Prostate gland (tissue), 2 donors: Measurements from ENCODE around the gene KLK8. TPM values are rescaled to one million over a fixed set of nuclear protein-coding genes. Genes with fewer than 3 reads are reported as not detected.

Experiments
- DNase-seq: peaks from one replicate; pipeline ENCODE4 v3.0.0-alpha.2; 2019; ENCODE audit warnings: low spot score
- H3K27ac ChIP-seq, 2 donors: fragments of 200-600 bp; sonication (generic); 2 replicates each; pipeline ENCODE4 v1.5.1; 2017 to 2019
- H3K27me3 ChIP-seq: fragments of 200-600 bp; sonication (generic); replicated peaks from 2 replicates; pipeline ENCODE4 v1.5.1; 2019; ENCODE audit not compliant: insufficient read depth
- H3K36me3 ChIP-seq, 2 donors: fragments of 200-600 bp; sonication (generic); 1 replicate in 1 of 2; 2 replicates in 1 of 2; pipeline versions ENCODE4 v1.5.1 to v1.8.1; 2017 to 2019
- H3K4me1 ChIP-seq: fragments of 200-600 bp; sonication (generic); replicated peaks from 2 replicates; pipeline ENCODE4 v1.5.1; 2019
- H3K4me3 ChIP-seq, 2 donors: fragments of 200-600 bp; sonication (generic); 2 replicates each; pipeline ENCODE4 v1.5.1; 2017 to 2019
- H3K9me3 ChIP-seq: fragments of 200-600 bp; sonication (generic); 2 replicates; pipeline ENCODE4 v1.5.1; 2017
- POLR2A ChIP-seq: fragments of 450-650 bp; IDR thresholded peaks from one replicate; pipeline ENCODE4 v1.6.1; 2016; ENCODE audit warnings: antibody characterized with exemption, mild to moderate bottlenecking
- POLR2AphosphoS5 ChIP-seq: sonication (generic); formaldehyde crosslinking; IDR thresholded peaks from one replicate; pipeline ENCODE4 v1.6.1; 2017; ENCODE audit warnings: antibody characterized with exemption
- WGBS: methylation state at CpG from one replicate; pipeline ENCODE4 v1.1.5; 2018; 5-methylcytosine and 5-hydroxymethylcytosine counted together
- intact Hi-C: fragments of 100-400 bp; cut with DNase I; formaldehyde crosslinking; loops from one replicate; pipeline ENCODE4 v1.14.2; 2022
- total RNA-seq, 2 donors: library from RNA; depleted of rRNA; stranded (reverse); fragments of >200 nt; gene quantifications; one replicate each; pipeline ENCODE4 v1.1.0, GENCODE V29; 2016
- TF ChIP-seq, protein P1 (sequence below), 4 experiments: fragments of 200-600 bp in 2 of 4; fragments of 450-650 bp in 2 of 4; sonication (generic) in 2 of 4; IDR thresholded peaks; 1 replicate in 3 of 4; 2 replicates in 1 of 4; pipeline ENCODE4 v1.5.1; 2016 to 2019; ENCODE audit warnings: antibody characterized with exemption in 4 of 4, mild to moderate bottlenecking in 2 of 4, moderate library complexity in 2 of 4

Gene KLK8
- total RNA-seq, 2 donors from 2014 or later: not detected

DNA sequence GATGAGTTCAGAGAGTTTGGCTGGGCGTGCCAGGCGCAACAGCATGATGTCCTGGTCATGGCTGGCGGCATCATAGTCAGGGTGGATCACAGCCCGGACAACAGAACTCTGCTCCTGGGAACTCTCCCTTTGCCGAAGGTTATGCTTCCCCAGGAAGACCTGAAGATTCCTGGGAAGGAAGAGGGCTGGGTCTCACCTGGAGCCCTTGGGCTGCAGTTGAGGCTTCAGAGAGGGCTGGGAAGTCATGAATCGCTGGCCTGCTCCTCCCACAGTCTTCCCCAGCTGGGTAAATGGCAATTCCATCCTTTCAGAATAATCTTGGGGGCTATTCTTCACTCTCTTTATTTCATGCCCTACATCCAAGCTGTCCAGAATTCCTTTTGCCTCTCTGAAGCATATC, 38.0 kb downstream of the KLK8 start:
- Histone ChIP-seq H3K27me3 (no peaks in the 10 kb centered on the region), H3K27ac (no peak overlapping the region)
- WGBS: 93% methylated on average over 6 of the region's 6 CpGs

DNA sequence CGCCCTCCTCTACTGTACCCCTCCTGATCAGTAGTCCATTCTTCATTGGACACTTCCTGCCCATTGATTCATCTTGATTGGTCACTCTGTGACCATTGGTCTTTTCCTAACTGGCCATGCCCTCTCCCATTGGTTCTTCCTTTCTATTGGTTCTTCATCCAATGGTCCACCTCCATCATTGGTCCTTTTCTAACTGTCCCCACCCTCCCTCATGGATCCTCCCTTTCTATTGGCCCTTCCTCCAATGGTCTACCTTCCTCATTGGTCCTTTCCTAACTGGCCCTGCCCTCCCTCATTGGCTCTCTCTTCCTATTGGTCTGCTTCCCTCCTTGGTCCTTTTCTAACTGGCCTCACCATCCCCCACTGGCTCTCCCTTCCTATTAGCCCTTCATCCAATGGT, 39.2 kb downstream of the KLK8 start:
- Histone ChIP-seq H3K4me1 (no peaks in the 10 kb centered on the region), H3K9me3 (no peaks in the 10 kb centered on the region), H3K36me3 (no peaks in the 10 kb centered on the region), H3K27ac (no peak overlapping the region), H3K4me3 (no peak overlapping the region), H3K27me3 (no peaks in the 10 kb centered on the region)
- intact Hi-C loops: no loop called here
- TF ChIP-seq POLR2AphosphoS5 (no peak), POLR2A (no peak)
- TF ChIP-seq, protein P1, sequence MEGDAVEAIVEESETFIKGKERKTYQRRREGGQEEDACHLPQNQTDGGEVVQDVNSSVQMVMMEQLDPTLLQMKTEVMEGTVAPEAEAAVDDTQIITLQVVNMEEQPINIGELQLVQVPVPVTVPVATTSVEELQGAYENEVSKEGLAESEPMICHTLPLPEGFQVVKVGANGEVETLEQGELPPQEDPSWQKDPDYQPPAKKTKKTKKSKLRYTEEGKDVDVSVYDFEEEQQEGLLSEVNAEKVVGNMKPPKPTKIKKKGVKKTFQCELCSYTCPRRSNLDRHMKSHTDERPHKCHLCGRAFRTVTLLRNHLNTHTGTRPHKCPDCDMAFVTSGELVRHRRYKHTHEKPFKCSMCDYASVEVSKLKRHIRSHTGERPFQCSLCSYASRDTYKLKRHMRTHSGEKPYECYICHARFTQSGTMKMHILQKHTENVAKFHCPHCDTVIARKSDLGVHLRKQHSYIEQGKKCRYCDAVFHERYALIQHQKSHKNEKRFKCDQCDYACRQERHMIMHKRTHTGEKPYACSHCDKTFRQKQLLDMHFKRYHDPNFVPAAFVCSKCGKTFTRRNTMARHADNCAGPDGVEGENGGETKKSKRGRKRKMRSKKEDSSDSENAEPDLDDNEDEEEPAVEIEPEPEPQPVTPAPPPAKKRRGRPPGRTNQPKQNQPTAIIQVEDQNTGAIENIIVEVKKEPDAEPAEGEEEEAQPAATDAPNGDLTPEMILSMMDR (IDR thresholded peaks at IDR 0.05): no peak
- WGBS: 89% methylated on average over 1 of the region's 1 CpG
- no peak for DNase-seq

More for the DNA sequence above, 38.0 kb downstream of the KLK8 start:
- H3K4me3 ChIP-seq: no peak overlapping the region
- TF ChIP-seq, protein P1 (IDR thresholded peaks at IDR 0.05): no peak
- TF ChIP-seq POLR2AphosphoS5: no peak
- no peak for TF ChIP-seq POLR2A
- no peaks in the 10 kb centered on the region for H3K4me1 ChIP-seq
- intact Hi-C loops: no loop called here
- no peaks in the 10 kb centered on the region for H3K9me3 ChIP-seq
- DNase-seq: no peak
- H3K36me3 ChIP-seq: no peaks in the 10 kb centered on the region

GRCh38 chr19:50959731-50960500, 41.5 kb downstream of the KLK8 start:
- Histone ChIP-seq H3K4me3 (no peak overlapping the region), H3K27me3 (no peaks in the 10 kb centered on the region), H3K4me1 (no peaks in the 10 kb centered on the region), H3K9me3 (no peaks in the 10 kb centered on the region), H3K36me3 (no peaks in the 10 kb centered on the region), H3K27ac (no peak overlapping the region)
- DNase-seq: no peak
- 48% methylated on average over 9 of the region's 9 CpGs for WGBS
- TF ChIP-seq POLR2A (no peak), POLR2AphosphoS5 (no peak)
- TF ChIP-seq, protein P1 (IDR thresholded peaks at IDR 0.05): no peak
- intact Hi-C loops: no loop called here

- Histone ChIP-seq H3K4me1 (no peaks in the 10 kb centered on the region), H3K27ac (no peak overlapping the region), H3K4me3 (no peak overlapping the region), H3K27me3 (no peaks in the 10 kb centered on the region), H3K9me3 (no peaks in the 10 kb centered on the region), H3K36me3 (no peaks in the 10 kb centered on the region)
- WGBS: 81% methylated on average over 8 of the region's 8 CpGs
- no peak for DNase-seq
- TF ChIP-seq POLR2AphosphoS5: no peak
- TF ChIP-seq, protein P1 (IDR thresholded peaks at IDR 0.05): no peak
- no peak for TF ChIP-seq POLR2A
- intact Hi-C loops: no loop called here
Observed at GRCh38 chr19:50957587-50957986, 43.8 kb downstream of the KLK8 start.

- DNase-seq: no peak
- H3K27ac ChIP-seq: no peak within 1 kb of the TSS
Observed at GRCh38 chr19:50952910-50953309, 48.5 kb downstream of the KLK8 start, which contains the start of gene KLK5. Gene KLK5, minus strand, starts transcription at chr19:50953038. Its CDS starts 381 bp downstream, at chr19:50952657.

More at GRCh38 chr19:50952910-50953309, 48.5 kb downstream of the KLK8 start, which contains the start of gene KLK5:
- no peaks in the 10 kb centered on the region for H3K4me1 ChIP-seq
- no peak within 1 kb of the TSS for H3K4me3 ChIP-seq
- H3K36me3 ChIP-seq: no peaks in the 10 kb centered on the region
- H3K9me3 ChIP-seq: no peaks in the 10 kb centered on the region
- TF ChIP-seq POLR2A (no peak), POLR2AphosphoS5 (no peak)
- TF ChIP-seq, protein P1 (IDR thresholded peaks at IDR 0.05): no peak
- intact Hi-C loops: no loop called here
- WGBS: 15% methylated on average over 7 of the region's 7 CpGs
- no peaks in the 10 kb centered on the region for H3K27me3 ChIP-seq
